ENCODE measurements around the gene NABP2.
"Not testable (repeated sequence)": the region's sequence is repeated elsewhere in the genome, so short reads cannot be mapped to it uniquely, and the experiment has no call there.

NABP2 gene

DNA sequence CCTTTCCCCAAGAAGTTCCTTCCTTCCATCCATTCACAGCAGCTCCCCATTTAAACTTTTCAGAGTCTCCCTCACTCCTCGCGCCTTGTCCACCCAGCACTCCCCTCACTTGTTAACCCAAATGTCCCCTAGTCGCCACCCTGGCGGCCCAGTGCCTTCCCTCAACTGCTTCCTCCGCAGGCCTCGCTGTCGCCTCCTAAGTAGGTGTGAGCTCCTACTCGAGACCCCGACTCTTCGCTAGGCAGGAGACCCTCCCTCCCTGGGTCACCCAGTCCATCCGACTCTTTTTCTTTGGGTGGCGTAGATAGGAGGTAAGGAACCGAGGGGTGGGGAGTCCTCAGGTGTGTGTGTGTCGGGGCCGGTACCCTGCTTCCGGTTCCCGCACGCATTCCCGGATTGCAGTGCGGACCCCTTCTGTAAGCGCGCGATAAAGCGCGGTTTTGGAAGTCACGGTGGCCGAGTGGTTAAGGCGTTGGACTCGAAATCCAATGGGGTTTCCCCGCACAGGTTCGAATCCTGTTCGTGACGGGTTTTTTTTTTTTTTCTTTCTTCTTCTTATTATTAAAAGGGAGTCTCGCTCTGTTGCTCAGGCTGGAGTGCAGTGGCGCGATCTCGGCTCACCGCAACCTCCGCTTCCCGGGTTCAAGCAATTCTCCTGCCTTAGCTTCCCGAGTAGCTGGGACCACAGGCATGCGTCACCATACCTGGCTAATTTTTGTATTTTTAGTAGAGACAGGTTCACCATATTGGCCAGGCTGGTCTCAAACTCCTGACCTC, 34.0 kb upstream of the NABP2 start:
- TF ChIP-seq, protein P1, sequence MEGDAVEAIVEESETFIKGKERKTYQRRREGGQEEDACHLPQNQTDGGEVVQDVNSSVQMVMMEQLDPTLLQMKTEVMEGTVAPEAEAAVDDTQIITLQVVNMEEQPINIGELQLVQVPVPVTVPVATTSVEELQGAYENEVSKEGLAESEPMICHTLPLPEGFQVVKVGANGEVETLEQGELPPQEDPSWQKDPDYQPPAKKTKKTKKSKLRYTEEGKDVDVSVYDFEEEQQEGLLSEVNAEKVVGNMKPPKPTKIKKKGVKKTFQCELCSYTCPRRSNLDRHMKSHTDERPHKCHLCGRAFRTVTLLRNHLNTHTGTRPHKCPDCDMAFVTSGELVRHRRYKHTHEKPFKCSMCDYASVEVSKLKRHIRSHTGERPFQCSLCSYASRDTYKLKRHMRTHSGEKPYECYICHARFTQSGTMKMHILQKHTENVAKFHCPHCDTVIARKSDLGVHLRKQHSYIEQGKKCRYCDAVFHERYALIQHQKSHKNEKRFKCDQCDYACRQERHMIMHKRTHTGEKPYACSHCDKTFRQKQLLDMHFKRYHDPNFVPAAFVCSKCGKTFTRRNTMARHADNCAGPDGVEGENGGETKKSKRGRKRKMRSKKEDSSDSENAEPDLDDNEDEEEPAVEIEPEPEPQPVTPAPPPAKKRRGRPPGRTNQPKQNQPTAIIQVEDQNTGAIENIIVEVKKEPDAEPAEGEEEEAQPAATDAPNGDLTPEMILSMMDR (IDR thresholded peaks at IDR 0.05; ENCODE audit: low read depth, low read length, missing control alignments), result no peak
- DNase-seq (ENCODE audit: low read depth), result peak; percentile 59
- in situ Hi-C loops (cut with HindIII; ENCODE audit: low sequenced_read_pairs), result loop anchor here (5.0 kb wide), 1 partner anchor 73 kb away; the partner anchor contains the start of genes RPL41 and ZC3H10
- H3K4me3 ChIP-seq (ENCODE audit: low read depth, low read length), result peak overlapping the region; percentile 81

DNA sequence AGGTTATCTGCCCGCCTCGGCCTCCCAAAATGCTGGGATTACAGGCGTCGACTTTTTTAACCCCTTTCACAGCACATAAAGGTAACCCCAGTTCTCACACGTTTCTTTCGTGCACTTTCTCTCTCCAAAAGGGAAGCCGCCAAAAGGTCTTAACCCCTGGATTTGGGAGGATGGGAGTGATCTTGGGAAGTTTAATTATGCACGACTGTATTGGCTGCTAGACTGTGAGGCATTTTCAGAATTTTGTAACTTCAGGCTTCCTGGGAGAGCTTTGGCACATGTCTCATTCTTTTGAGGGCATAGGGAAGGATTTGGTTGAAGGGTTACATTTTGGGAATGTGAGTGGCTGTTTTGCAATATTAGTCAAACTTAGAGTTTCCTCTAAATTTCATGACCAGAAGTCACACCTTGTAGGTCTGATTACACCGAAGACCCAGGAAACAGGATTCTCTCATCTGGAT, 33.4 kb upstream of the NABP2 start:
- DNase-seq (ENCODE audit: low read depth), result no peak

GRCh38 chr12:56192582-56192981, 31.6 kb upstream of the NABP2 start:
- in situ Hi-C loops (cut with HindIII; ENCODE audit: low sequenced_read_pairs), result loop anchor here (5.0 kb wide), 1 partner anchor 75 kb away; the partner anchor contains the start of genes RPL41 and ZC3H10
- TF ChIP-seq, protein P1 (IDR thresholded peaks at IDR 0.05; ENCODE audit: low read depth, low read length, missing control alignments), result no peak
- no peak overlapping the region for H3K4me3 ChIP-seq (ENCODE audit: low read depth, low read length)
- DNase-seq (ENCODE audit: low read depth), result no peak

More for the DNA sequence above, 33.4 kb upstream of the NABP2 start:
- in situ Hi-C loops (cut with HindIII; ENCODE audit: low sequenced_read_pairs), result loop anchor here (5.0 kb wide), 1 partner anchor 73 kb away; the partner anchor contains the start of genes RPL41 and ZC3H10
- TF ChIP-seq, protein P1 (IDR thresholded peaks at IDR 0.05; ENCODE audit: low read depth, low read length, missing control alignments), result no peak
- H3K4me3 ChIP-seq (ENCODE audit: low read depth, low read length), result peak overlapping the region; percentile 81

GRCh38 chr12:56193025-56193578, 31.0 kb upstream of the NABP2 start:
- peak; percentile 84 for DNase-seq (ENCODE audit: low read depth)
- in situ Hi-C loops (cut with HindIII; ENCODE audit: low sequenced_read_pairs), result loop anchor here (5.0 kb wide), 1 partner anchor 76 kb away; the partner anchor contains the start of genes RPL41 and ZC3H10
- TF ChIP-seq, protein P1 (IDR thresholded peaks at IDR 0.05; ENCODE audit: low read depth, low read length, missing control alignments), result peak; percentile 78
- no peak overlapping the region for H3K4me3 ChIP-seq (ENCODE audit: low read depth, low read length)

DNA sequence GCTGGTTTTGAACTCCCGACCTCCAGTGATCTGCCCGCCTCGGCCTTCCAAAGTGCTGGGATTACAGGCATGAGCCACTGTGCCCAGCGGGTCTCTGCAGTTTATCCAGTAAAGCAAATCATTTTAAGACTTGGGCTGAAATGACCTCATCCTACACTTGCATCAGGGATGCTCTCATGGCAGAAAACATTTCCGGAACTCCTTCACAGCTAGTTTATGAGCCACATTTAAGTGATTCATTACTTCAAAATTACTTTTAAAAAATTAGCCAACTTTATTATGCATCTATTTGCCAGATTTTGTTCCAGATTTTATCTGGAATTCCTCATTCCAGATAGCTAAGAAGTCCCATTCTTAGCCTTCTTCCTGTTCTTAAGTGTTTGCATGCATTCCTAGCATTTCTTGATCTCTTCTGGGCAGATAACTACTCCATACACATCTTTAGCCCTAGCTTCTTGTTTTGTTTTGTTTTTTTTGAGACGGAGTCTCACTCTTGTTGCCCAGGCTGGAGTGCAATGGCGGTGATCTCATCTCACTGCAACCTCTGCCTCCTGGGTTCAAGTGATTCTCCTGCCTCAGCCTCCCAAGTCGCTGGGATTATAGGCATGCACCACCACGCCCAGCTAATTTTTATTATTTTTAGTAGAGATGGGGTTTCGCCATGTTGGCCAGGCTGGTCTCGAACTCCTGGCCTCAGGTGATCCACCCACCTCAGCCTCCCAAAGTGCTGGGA, 27.2 kb upstream of the NABP2 start:
- in situ Hi-C loops (cut with HindIII; ENCODE audit: low sequenced_read_pairs); DNase-seq (ENCODE audit: low read depth); H3K4me3 ChIP-seq (ENCODE audit: low read depth, low read length): not testable (repeated sequence)

DNA sequence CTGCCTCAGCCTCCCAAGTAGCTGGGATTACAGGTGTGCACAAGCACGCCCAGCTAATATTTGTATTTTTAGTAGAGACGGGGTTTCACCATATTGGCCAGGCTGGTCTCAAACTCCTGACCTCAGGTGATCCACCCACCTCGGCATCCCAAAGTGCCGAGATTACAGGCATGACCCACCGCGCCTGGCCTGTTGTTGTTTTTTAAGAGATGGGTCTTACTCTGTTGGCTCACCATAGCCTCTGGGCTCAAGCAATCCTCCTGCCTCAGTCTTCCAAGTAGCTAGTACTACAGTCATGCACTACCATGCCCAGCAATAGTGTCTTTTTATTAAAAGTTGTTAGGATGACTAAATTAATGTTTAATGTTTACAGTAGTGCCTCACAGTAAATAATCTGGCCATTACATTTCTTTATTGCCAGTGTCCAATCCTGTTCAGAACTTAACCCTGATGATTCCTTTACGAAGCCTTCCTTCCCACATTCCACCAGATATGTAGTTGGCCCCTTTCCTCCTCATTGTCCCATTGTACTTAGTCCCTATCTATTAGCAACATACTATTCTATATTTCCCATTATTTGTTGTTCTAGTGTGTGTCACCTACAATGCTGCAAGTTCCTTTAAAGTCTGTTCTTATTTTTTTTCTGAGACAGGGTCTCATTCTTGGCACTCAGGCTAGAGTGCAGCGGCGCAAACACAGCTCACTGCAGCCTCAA, 26.1 kb upstream of the NABP2 start:
- in situ Hi-C loops (cut with HindIII; ENCODE audit: low sequenced_read_pairs), result no loop called here
- no peak overlapping the region for H3K4me3 ChIP-seq (ENCODE audit: low read depth, low read length)
- no peak for DNase-seq (ENCODE audit: low read depth)
- TF ChIP-seq, protein P1 (IDR thresholded peaks at IDR 0.05; ENCODE audit: low read depth, low read length, missing control alignments), result no peak
